HG03469 (cell line): ENCODE results near the gene GPR152.
"Not testable (repeated sequence)": the region's sequence is repeated elsewhere in the genome, so short reads cannot be mapped to it uniquely, and the experiment has no call there.

ENCODE experiments used
- ATAC-seq: cut with Tn5 transposase; IDR thresholded peaks from one replicate; pipeline ENCODE4 v1.9.1; 2021; ENCODE audit warnings: mild to moderate bottlenecking, moderate library complexity, moderate number of reproducible peaks; ENCODE audit not compliant: unreplicated experiment

Gene GPR152

GRCh38 chr11:67415501-67416304 is 36.8 kb downstream of the GPR152 start, which contains the start of gene CARNS1:
Gene CARNS1 (plus strand): TSS chr11:67415678. CDS start chr11:67416200, 522 bp downstream.
- ATAC-seq = no peak

DNA sequence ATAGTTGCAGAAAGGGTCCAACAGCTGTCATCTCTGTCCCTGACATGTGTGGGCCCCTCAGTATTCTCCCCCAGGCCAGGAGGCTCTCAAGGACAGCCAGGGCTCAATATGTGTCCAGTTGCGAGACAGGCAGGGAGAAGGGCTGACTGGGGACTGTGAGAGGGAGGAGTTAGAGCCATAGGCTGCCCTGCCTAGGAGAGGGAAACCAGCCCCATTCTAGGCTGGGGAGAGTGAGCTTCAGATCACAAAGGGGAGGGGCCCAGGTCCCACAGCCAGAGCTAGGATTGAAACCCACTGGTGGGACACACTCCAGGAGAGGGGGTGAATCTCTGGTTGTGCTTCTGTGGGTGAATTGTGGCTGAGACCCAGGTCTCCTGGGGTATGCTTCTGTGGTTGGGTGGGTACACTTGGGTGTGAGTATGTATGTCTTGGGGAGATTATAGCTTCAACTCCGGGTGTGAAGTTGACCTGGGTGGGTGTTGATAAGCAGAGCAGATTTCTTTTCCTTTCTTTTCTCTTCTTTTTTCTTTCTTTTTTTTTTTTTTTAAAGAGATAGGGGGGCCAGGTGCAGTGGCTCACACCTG is 39.2 kb downstream of the GPR152 start:
- no peak for ATAC-seq

DNA sequence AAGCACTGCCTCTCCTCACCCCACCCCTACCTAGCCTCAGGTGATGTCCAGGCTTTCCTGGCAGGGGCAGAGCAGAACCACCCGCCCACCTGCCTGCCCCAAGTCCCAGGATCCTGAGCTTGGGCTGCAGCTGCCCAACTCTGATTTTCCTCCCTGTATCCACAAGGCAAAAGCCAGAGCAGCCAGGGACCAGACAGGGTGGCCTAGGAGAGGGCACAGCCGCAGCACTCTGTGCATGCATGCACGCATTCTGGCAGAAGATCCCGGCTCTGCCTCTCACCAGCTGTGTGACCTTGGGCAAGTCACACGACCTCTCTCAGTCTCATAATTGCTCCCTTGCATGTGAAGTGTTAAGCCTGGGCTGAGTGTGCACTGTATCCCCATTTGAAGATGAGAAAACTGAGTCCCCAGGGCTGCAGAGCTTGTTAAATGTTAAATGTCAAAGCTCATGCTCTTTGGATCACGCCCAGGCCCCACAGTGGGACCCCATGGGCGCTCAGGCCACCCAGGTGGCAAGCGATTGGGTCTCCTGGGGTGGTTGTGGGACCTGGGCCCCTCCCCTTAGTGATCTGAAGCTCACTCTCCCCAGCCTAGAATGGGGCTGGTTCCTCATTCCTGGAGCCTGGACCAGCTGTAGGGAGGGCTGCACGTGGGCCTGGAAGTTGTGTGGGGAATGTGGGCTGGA is 39.9 kb downstream of the GPR152 start:
- ATAC-seq = no peak

DNA sequence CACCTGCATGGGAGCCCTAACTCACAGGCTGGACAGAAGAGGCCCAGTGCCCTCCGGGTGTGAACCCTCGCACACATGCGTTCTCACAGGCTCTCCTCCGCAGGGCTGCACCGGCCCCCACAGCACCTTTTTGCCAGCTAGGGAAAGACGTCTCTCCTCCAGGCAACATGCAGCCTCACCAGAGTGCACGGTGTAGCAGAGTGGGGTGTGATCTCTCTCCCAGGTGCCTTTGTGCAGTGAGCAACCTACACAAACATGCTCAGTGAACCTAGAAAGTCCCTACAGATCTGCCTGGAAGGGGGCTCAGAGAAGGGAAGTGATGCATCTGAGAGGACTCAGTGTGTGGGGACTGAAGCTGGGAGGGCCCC is 40.8 kb downstream of the GPR152 start:
- ATAC-seq = no peak

- ATAC-seq = no peak
These were observed 41.3 kb downstream of the GPR152 start for GRCh38 chr11:67410984-67411784.

DNA sequence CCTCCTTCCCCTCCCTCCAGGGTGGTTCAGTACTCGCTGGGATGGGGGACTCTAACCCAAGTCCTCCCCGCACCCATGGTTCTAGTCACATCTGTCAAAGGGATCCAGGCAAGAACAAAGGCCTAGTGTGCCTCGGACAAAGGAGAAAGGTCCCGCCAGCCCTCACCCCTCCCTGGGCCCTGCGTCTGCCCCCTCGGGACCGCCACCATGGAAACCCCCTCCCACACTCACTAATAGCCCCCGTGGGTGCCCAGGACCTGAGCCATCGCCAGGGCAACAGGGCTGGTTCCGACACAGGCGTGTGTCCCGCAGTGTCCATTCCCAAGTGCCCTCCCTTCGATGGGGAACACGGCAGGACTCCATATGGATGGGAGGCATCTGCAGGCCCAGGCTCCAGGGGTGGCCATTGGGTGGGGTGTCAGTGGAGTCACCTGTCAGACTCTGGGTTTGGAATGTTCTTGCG is 42.1 kb downstream of the GPR152 start:
- no peak for ATAC-seq

- ATAC-seq = no peak
These were observed 42.7 kb downstream of the GPR152 start for GRCh38 chr11:67409781-67410368.

DNA sequence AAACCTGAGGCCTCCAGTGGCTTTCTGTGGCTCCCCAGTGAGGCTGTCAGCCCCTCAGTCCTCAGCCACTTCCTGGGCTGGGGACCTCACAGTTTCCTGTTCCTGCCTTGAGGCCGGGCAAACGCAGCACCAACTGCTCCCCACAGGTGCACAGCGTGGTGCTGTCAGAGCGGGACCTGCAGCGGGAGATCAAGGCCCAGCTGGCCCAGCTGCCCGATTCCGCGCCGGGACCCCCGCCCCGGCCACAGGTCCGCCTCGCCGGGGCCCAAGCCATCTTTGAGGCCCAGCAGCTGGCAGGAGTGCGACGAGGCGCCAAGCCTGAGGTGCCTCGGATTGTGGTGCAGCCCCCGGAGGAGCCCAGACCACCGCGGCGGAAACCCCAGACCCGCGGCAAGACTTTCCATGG is 43.3 kb downstream of the GPR152 start:
- no peak for ATAC-seq

GRCh38 chr11:67408437-67409200 is 43.9 kb downstream of the GPR152 start:
- ATAC-seq = no peak

DNA sequence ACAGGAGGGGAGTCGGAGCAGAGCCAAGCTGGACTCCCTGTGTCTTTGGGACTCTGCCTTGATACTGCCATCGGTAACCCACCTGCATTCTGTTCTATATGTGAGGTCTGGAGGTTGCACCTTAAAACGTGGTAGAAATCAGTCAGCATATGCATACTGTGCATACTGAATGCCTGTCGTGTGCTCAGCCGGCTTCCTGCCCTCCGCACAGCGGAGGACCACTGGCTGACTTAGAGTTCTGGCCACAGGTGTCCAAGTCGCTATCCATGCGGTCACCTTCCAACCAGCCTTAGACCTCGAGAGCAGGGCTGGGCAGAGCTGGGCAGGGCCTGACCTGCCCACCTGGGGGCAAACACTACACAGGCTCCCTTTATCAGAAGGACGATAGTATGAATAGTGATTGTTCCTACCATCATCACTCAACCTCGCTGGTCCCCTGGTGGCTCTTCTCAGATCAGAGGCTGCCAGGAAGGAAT is 44.8 kb downstream of the GPR152 start:
- no peak for ATAC-seq

DNA sequence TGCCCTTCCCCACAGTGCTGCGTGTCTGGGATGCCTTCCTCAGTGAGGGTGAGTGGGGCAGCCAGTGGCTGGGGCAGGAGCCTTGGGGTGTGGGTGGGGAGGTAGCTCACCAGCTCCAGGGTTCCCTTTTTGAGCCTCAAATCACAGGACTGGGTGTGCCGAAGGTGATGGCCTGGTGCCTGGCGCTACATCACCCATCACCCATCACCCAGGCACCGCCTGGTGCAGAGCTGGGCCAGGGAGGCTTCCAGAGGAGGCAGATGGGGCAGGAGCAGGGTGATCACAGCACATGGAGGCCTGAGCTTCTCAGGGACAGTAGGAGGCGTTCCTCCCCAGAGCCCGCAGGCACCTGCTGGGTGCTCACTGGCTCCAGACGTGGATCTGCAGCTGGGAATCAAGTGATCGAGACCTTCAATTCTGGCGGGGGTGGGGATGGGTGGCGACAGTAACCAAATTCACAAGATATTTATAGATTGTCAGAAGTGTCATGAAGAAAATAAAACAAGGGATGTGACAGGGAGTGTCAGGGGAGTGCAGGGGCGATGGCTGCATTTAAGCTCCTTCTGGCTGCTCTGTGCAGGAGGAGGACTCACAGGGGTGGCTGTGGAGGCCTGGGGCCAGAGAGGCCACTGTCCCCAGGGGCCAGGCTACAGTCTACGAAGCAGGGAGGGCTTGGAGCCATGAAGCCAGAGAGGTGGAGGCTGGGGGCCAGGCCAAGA is 45.4 kb downstream of the GPR152 start:
- no peak for ATAC-seq

DNA sequence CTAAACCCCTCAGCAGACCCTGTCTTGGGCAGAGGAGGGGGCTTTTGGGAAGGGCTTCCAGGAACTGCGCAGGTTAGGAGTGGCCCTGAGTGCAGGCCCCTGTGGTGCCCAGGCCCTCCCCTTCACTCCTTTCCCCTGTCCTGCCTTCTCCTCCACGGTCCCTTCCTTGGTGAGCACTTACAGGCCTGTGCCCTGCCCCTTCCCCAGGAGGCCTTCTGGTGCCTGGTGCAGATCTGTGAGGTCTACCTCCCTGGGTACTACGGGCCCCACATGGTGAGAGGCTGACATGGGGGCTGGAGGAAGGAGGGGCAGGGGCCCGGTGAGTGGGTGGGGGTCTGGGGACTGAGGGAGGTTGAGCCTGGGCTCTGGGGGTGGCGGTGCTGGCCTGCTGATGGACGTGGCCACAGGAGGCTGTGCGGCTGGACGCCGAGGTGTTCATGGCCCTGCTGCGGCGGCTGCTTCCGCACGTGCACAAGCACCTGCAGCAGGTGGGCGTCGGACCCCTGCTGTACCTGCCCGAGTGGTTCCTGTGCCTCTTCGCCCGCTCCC is 46.0 kb downstream of the GPR152 start:
- no peak for ATAC-seq

GRCh38 chr11:67405688-67406339 is 46.7 kb downstream of the GPR152 start:
- no peak for ATAC-seq

DNA sequence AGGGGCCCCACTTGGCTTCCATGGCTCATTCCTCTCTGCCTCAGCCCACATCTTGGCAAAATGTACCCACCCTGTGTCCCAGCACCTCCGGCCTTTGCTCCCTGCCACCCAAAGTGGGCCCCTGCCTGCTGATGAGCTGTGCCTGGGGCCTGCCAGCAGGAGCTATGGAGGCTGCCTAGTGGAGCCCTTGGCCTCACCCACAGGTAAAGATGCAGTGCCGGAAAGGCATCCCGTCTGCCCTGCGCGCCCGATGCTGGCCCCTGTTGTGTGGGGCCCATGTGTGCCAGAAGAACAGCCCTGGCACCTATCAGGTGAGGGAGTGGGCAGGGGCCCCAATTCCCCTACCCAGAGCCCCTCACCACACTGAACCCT is 47.3 kb downstream of the GPR152 start:
- no peak for ATAC-seq

- ATAC-seq = no peak
These were observed 47.9 kb downstream of the GPR152 start for GRCh38 chr11:67404515-67405195.

DNA sequence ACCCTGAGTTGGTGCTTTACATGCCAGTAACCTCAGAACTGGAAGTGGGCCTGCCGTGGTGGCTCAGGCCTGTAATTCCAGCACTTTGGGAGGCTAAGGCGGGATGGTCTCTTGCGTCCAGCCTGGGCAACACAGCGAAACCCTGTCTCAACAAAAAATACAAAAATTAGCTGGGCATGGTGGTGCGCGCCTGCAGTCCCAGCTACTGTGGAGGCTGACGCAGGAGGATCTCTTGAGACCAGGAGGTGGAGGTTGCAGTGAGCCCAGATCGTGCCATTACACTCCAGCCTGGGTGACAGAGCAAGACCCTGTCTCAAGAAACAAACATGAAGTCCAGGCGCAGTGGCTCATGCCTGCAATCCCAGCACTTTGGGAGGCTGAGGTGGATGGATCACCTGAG is 49.4 kb downstream of the GPR152 start:
- ATAC-seq = not testable (repeated sequence)

- ATAC-seq = not testable (repeated sequence)
These were observed 50.2 kb downstream of the GPR152 start for GRCh38 chr11:67402192-67402839.
